Neutrophil (primary cell): ENCODE measurements around the gene ARHGEF4.
"Not testable (repeated sequence)": the region's sequence is repeated elsewhere in the genome, so short reads cannot be mapped to it uniquely, and the experiment has no call there.

ENCODE experiments used
- H3K27ac ChIP-seq: fragments of 200-600 bp; sonication (generic); 2 replicates; pipeline ENCODE4 v1.5.1; 2016; ENCODE audit warnings: mild to moderate bottlenecking, moderate library complexity
- H3K27me3 ChIP-seq: fragments of 200-600 bp; sonication (generic); 2 replicates; pipeline ENCODE4 v1.6.0; 2016; ENCODE audit warnings: mild to moderate bottlenecking
- H3K36me3 ChIP-seq: fragments of 200-600 bp; sonication (generic); 2 replicates; pipeline ENCODE4 v1.5.1; 2017
- H3K4me1 ChIP-seq, 2 experiments: fragments of 200-600 bp in 1 of 2; sonication (generic) in 1 of 2; 1 replicate in 1 of 2; 2 replicates in 1 of 2; pipeline versions ENCODE4 v1.5.1 to v1.6.1; 2013 to 2016; ENCODE audit warnings: low read depth in 1 of 2, low read length in 1 of 2, mild to moderate bottlenecking in 1 of 2, moderate library complexity in 1 of 2; ENCODE audit not compliant: control insufficient read depth in 1 of 2, insufficient read depth in 1 of 2
- H3K4me3 ChIP-seq, 2 experiments: fragments of 200-600 bp in 1 of 2; sonication (generic) in 1 of 2; 1 replicate in 1 of 2; 2 replicates in 1 of 2; pipeline ENCODE4 v1.5.1; 2013 to 2016; ENCODE audit warnings: low read depth in 1 of 2, low read length in 1 of 2, mild to moderate bottlenecking in 1 of 2, moderate library complexity in 1 of 2
- H3K9me3 ChIP-seq: fragments of 200-600 bp; sonication (generic); 2 replicates; pipeline ENCODE4 v1.5.1; 2016
- TF ChIP-seq, protein P1 (sequence below): fragments of 200-600 bp; sonication (generic); IDR thresholded peaks from 2 replicates; pipeline ENCODE4 v1.5.1; 2016; ENCODE audit warnings: antibody characterized with exemption

Gene ARHGEF4

GRCh38 chr2:130894326-130894942 lies 57.7 kb downstream of the ARHGEF4 start:
- Histone ChIP-seq H3K4me3 (no peak overlapping the region), H3K4me1 (peaks cover 0 to 15% of the 10 kb centered on the region in 2 experiments), H3K9me3 (no peaks in the 10 kb centered on the region), H3K27me3 (peaks cover 22% of the 10 kb centered on the region), H3K36me3 (no peaks in the 10 kb centered on the region), H3K27ac (no peak overlapping the region)
- TF ChIP-seq, protein P1, sequence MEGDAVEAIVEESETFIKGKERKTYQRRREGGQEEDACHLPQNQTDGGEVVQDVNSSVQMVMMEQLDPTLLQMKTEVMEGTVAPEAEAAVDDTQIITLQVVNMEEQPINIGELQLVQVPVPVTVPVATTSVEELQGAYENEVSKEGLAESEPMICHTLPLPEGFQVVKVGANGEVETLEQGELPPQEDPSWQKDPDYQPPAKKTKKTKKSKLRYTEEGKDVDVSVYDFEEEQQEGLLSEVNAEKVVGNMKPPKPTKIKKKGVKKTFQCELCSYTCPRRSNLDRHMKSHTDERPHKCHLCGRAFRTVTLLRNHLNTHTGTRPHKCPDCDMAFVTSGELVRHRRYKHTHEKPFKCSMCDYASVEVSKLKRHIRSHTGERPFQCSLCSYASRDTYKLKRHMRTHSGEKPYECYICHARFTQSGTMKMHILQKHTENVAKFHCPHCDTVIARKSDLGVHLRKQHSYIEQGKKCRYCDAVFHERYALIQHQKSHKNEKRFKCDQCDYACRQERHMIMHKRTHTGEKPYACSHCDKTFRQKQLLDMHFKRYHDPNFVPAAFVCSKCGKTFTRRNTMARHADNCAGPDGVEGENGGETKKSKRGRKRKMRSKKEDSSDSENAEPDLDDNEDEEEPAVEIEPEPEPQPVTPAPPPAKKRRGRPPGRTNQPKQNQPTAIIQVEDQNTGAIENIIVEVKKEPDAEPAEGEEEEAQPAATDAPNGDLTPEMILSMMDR = no peak

GRCh38 chr2:130896813-130897212 lies 60.1 kb downstream of the ARHGEF4 start:
- peaks cover 6% of the 10 kb centered on the region for H3K27me3 ChIP-seq
- TF ChIP-seq, protein P1 = no peak
- peaks cover 0 to 15% of the 10 kb centered on the region in 2 experiments for H3K4me1 ChIP-seq
- H3K27ac ChIP-seq = no peak overlapping the region
- H3K4me3 ChIP-seq = no peak overlapping the region
- no peaks in the 10 kb centered on the region for H3K9me3 ChIP-seq
- no peaks in the 10 kb centered on the region for H3K36me3 ChIP-seq

DNA sequence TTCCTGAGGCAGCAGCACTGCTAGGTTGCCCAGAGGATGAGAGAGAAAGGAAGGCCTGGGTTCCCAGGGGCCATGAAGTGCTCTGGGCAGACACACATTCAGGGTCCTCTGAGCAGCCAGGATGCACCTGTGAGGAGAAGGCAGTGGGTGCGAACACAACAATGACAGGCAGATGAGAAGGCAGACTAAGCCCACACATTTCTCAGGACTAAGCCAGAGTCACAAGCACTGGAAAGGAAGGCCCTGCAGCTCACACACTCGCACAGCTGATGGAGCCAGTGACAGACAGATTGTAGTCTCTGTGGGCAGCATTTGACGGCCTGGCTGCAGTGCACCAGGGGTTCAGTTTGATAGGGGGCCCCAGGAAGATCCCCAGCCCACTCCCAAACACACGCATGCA lies 61.8 kb downstream of the ARHGEF4 start:
- peaks cover 0 to 15% of the 10 kb centered on the region in 2 experiments for H3K4me1 ChIP-seq
- no peak overlapping the region for H3K27ac ChIP-seq
- no peaks in the 10 kb centered on the region for H3K36me3 ChIP-seq
- H3K9me3 ChIP-seq = no peaks in the 10 kb centered on the region
- TF ChIP-seq, protein P1 = no peak
- peaks cover 6% of the 10 kb centered on the region for H3K27me3 ChIP-seq
- H3K4me3 ChIP-seq = no peak overlapping the region

- Histone ChIP-seq H3K27ac (no peak overlapping the region), H3K27me3 (peaks cover 6% of the 10 kb centered on the region), H3K4me1 (peaks cover 0 to 10% of the 10 kb centered on the region in 2 experiments), H3K9me3 (no peaks in the 10 kb centered on the region), H3K4me3 (no peak overlapping the region), H3K36me3 (no peaks in the 10 kb centered on the region)
- TF ChIP-seq, protein P1 = no peak
Observed at GRCh38 chr2:130899306-130899705, 62.6 kb downstream of the ARHGEF4 start.

DNA sequence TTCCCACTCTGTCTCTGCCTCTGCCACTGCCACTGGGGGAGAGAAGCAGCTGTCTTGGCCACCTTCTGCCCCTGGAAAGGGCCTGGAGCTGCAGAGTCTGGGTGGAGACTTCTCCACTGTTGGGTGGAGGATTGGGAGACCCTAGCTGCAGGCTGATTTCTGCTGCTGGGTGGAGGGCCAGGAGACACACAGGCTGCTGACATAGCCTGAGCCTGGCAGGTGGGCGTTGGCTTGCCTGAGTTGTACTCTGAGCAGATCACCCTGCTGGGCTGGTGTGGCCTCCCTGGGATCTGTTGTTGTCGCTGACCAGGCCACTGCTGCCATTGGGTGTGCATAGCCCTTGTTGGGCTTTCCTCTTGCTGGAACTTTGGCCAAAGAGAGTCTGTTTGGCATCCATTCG lies 64.3 kb downstream of the ARHGEF4 start:
- no peak overlapping the region for H3K27ac ChIP-seq
- no peaks in the 10 kb centered on the region for H3K4me1 ChIP-seq
- no peak overlapping the region for H3K4me3 ChIP-seq
- TF ChIP-seq, protein P1 = no peak
- H3K9me3 ChIP-seq = no peaks in the 10 kb centered on the region
- peaks cover 6% of the 10 kb centered on the region for H3K27me3 ChIP-seq
- H3K36me3 ChIP-seq = no peaks in the 10 kb centered on the region

DNA sequence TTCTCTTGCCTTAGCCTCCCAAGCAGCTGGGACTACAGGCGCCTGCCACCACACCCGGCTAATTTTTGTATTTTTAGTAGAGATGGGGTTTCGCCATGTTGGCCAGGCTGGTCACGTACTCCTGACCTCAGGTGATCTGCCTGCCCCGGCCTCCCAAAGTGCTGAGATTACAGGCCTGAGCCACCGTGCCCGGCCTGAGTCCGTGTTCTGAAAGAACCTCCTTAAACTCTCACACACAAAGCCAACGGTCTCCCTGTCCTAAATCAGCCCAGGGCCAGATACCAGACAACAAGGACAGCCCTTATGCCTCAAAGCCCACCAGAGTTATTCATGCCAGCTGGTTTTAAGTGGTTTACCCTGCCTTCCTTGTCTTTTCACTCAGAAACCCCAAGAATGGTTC lies 64.9 kb downstream of the ARHGEF4 start:
- not testable (repeated sequence) for H3K27me3 ChIP-seq

More for the DNA sequence above, 64.9 kb downstream of the ARHGEF4 start:
- not testable (repeated sequence) for H3K4me1 ChIP-seq, H3K27ac ChIP-seq, H3K4me3 ChIP-seq, H3K36me3 ChIP-seq, H3K9me3 ChIP-seq
